ENCODE results near the gene SAP25. TPM values are rescaled to one million over a fixed set of nuclear protein-coding genes. Genes with fewer than 3 reads are reported as not detected.

The SAP25 gene
- total and polyA plus RNA-seq, 2 of the 4 experiments (the other 2 are of a cell fraction) = 1.8 TPM; not detected in 1

GRCh38 chr7:100575746-100576383 is 2.2 kb upstream of the SAP25 start:
- DNase-seq = no peak
- intact Hi-C loops (cut with micrococcal nuclease) (no loop called here), in situ Hi-C loops (cut with MboI; ENCODE audit: low sequenced_read_pairs) (loop anchor here (25.0 kb wide), 1 partner anchor 286 kb away; the partner anchor contains the start of genes SLC12A9 and TRIP6), dilution Hi-C loops (cut with HindIII; ENCODE audit: low sequenced_read_pairs, unreplicated experiment) (no loop called here)
- peaks cover 8% of the 10 kb centered on the region; the same call in 1 of the 2 replicates for H4K20me1 ChIP-seq (ENCODE audit: insufficient read depth, low read length)
- H4K8ac ChIP-seq (ENCODE audit: low read depth in 2 of 2, low read length in 2 of 2) = no peak overlapping the region
- no peak overlapping the region for H4K91ac ChIP-seq (ENCODE audit: insufficient read depth, low read depth, low read length)
- H2AK5ac ChIP-seq (ENCODE audit: low read depth, low read length) = no peak overlapping the region
- H2BK20ac ChIP-seq (ENCODE audit: low read depth, low read length) = no peak overlapping the region
- TF ChIP-seq USF2 (IDR thresholded peaks at IDR 0.05; ENCODE audit: low read depth, low read length) = no peak
- TF ChIP-seq ELK1 (IDR thresholded peaks at IDR 0.05; ENCODE audit: borderline replicate concordance, low read depth, low read length) = no peak
- TF ChIP-seq BHLHE40 (IDR thresholded peaks at IDR 0.05; ENCODE audit: low read depth, low read length) = no peak
- TF ChIP-seq RCOR1 (IDR thresholded peaks at IDR 0.05; ENCODE audit: insufficient replicate concordance, low read length) = no peak
- H3K56ac ChIP-seq (ENCODE audit: extremely low read depth, insufficient read depth, low read length) = no peak overlapping the region
- H2AK9ac ChIP-seq (replicated peaks; ENCODE audit: low read depth, low read length, poor library complexity) = no peak overlapping the region
- no peak overlapping the region for H4K5ac ChIP-seq (ENCODE audit: low read depth, low read length)
- 97% methylated on average over 6 of the region's 17 CpGs; no CpG with 5 or more reads in 1 of the 2 experiments for WGBS, 2 experiments (ENCODE audit: extremely low coverage in 2 of 2, insufficient read length in 1 of 2)
- no peak for ATAC-seq (ENCODE audit: low read depth)
- H3K9ac ChIP-seq (ENCODE audit: low read depth, low read length) = no peak overlapping the region
- CTCF ChIA-PET = no interaction called here
- peaks cover 5% of the 10 kb centered on the region for H3K9me1 ChIP-seq (ENCODE audit: insufficient read depth, low read length)
- no peaks in the 10 kb centered on the region; the same call in 1 of the 2 replicates for H3K4me1 ChIP-seq (ENCODE audit: control insufficient read depth, insufficient read depth, low read length)
- H3K36me3 ChIP-seq (ENCODE audit: control insufficient read depth, insufficient read depth, low read length) = peaks cover 60% of the 10 kb centered on the region
- no peaks in the 10 kb centered on the region for H3K9me3 ChIP-seq (ENCODE audit: control insufficient read depth, insufficient read depth, low read length)
- no peak overlapping the region for H3K14ac ChIP-seq (replicated peaks; ENCODE audit: low read depth, low read length)
- no peak overlapping the region for H3K27ac ChIP-seq (ENCODE audit: insufficient read depth, low read length)
- H3K4me2 ChIP-seq (ENCODE audit: low read depth, low read length) = no peak overlapping the region
- H3K79me1 ChIP-seq (ENCODE audit: low read depth in 1 of 2, low read length in 2 of 2) = peaks cover 7 to 23% of the 10 kb centered on the region in 2 experiments
- no peak overlapping the region for H3K23ac ChIP-seq (ENCODE audit: low read depth, low read length)
- H3K4ac ChIP-seq (ENCODE audit: low read depth, low read length) = no peak overlapping the region
- POLR2A ChIA-PET (ENCODE audit: unreplicated experiment) = no interaction called here
- H3K4me3 ChIP-seq (ENCODE audit: insufficient read depth, low read depth, low read length) = no peak overlapping the region
- no TSS peak for BruUV-seq (replicated peaks)
- no peak overlapping the region for H2BK120ac ChIP-seq (ENCODE audit: low read depth, low read length)
- H2BK15ac ChIP-seq (ENCODE audit: low read depth, low read length) = no peak overlapping the region
- no peak overlapping the region for H2AFZ ChIP-seq (replicated peaks; ENCODE audit: low read length, poor library complexity)
- no peaks in the 10 kb centered on the region for H3K27me3 ChIP-seq (ENCODE audit: control insufficient read depth, insufficient read depth, low read length)
- H2BK5ac ChIP-seq (ENCODE audit: low read depth, low read length, poor library complexity, severe bottlenecking) = no peak overlapping the region
- no peak overlapping the region for H3K18ac ChIP-seq (ENCODE audit: low read depth, low read length)
